Muscle layer of duodenum (tissue), 2 donors: Measurements from ENCODE around the gene RFXANK.
A peak's percentile ranks its signal among the peaks of the same experiment; 100 is the strongest.
"Not testable (repeated sequence)": the region's sequence is repeated elsewhere in the genome, so short reads cannot be mapped to it uniquely, and the experiment has no call there.

ENCODE experiments used
- H3K27ac ChIP-seq: one replicate; pipeline ENCODE4 v1.7.0; 2013; ENCODE audit warnings: mild to moderate bottlenecking, low read length
- H3K27me3 ChIP-seq: one replicate; pipeline ENCODE4 v1.7.0; 2013; ENCODE audit warnings: low read depth, mild to moderate bottlenecking, control low read depth, low read length
- H3K36me3 ChIP-seq, 2 donors: one replicate each; pipeline ENCODE4 v1.7.0; 2013; ENCODE audit warnings: low read length in 2 of 2, control low read depth in 1 of 2, mild to moderate bottlenecking in 1 of 2; ENCODE audit not compliant: insufficient read depth in 2 of 2, control insufficient read depth in 1 of 2
- H3K4me1 ChIP-seq, 2 donors: one replicate each; pipeline ENCODE4 v1.7.0; 2013; ENCODE audit warnings: low read length in 2 of 2, mild to moderate bottlenecking in 2 of 2, control low read depth in 1 of 2, moderate library complexity in 1 of 2; ENCODE audit not compliant: insufficient read depth in 2 of 2, control insufficient read depth in 1 of 2
- H3K4me3 ChIP-seq, 2 donors: one replicate each; pipeline ENCODE4 v1.7.0; 2013; ENCODE audit warnings: low read length in 2 of 2, low read depth in 1 of 2, mild to moderate bottlenecking in 1 of 2
- H3K9me3 ChIP-seq, 2 donors: one replicate each; pipeline ENCODE4 v1.7.0; 2013; ENCODE audit warnings: low read length in 2 of 2, control low read depth in 1 of 2, mild to moderate bottlenecking in 1 of 2; ENCODE audit not compliant: control insufficient read depth in 1 of 2
- donor health status: healthy.

Gene RFXANK

GRCh38 chr19:19192078-19192882 lies at the start of gene RFXANK, which contains the start of gene BORCS8:
TSS of gene RFXANK (plus strand) at chr19:19192258. CDS start at chr19:19193947, 1,689 bp downstream.
TSS of gene BORCS8 (minus strand) at chr19:19192152. CDS start at chr19:19192117, 35 bp downstream.
- H3K4me1 ChIP-seq: peaks cover 12 to 43% of the 10 kb centered on the region in 2 donors
- peaks cover 9 to 10% of the 10 kb centered on the region in 2 donors for H3K36me3 ChIP-seq
- peak within 1 kb of the TSS; percentile 99 for H3K27ac ChIP-seq

GRCh38 chr19:19142347-19142746 lies 49.7 kb upstream of the RFXANK start:
- Histone ChIP-seq H3K27ac (no peak overlapping the region), H3K4me1 (peaks cover 0 to 10% of the 10 kb centered on the region in 2 donors), H3K4me3 (no peak overlapping the region), H3K9me3 (no peaks in the 10 kb centered on the region), H3K27me3 (no peaks in the 10 kb centered on the region), H3K36me3 (peaks cover 4 to 9% of the 10 kb centered on the region in 2 donors)

More at GRCh38 chr19:19192078-19192882, at the start of gene RFXANK, which contains the start of gene BORCS8:
- Histone ChIP-seq H3K27me3 (no peaks in the 10 kb centered on the region), H3K4me3 (peak within 1 kb of the TSS; percentile 92 to 99), H3K9me3 (no peaks in the 10 kb centered on the region)

- peak overlapping the region in 1 of 2 donors; percentile 33 for H3K4me3 ChIP-seq
- peaks cover 9 to 27% of the 10 kb centered on the region in 2 donors for H3K36me3 ChIP-seq
- H3K27ac ChIP-seq: no peak overlapping the region
Measured at GRCh38 chr19:19145281-19145680, 46.8 kb upstream of the RFXANK start.

GRCh38 chr19:19145684-19146608 lies 46.1 kb upstream of the RFXANK start:
- no peak overlapping the region for H3K27ac ChIP-seq
- H3K36me3 ChIP-seq: peaks cover 9 to 27% of the 10 kb centered on the region in 2 donors
- no peaks in the 10 kb centered on the region for H3K9me3 ChIP-seq
- H3K4me1 ChIP-seq: peaks cover 0 to 5% of the 10 kb centered on the region in 2 donors
- peak overlapping the region in 1 of 2 donors; percentile 33 for H3K4me3 ChIP-seq
- H3K27me3 ChIP-seq: no peaks in the 10 kb centered on the region

More at GRCh38 chr19:19145281-19145680, 46.8 kb upstream of the RFXANK start:
- H3K9me3 ChIP-seq: no peaks in the 10 kb centered on the region
- H3K27me3 ChIP-seq: no peaks in the 10 kb centered on the region
- peaks cover 0 to 5% of the 10 kb centered on the region in 2 donors for H3K4me1 ChIP-seq

- Histone ChIP-seq H3K27ac (no peak overlapping the region), H3K9me3 (no peaks in the 10 kb centered on the region), H3K4me1 (peaks cover 0 to 5% of the 10 kb centered on the region in 2 donors), H3K36me3 (peaks cover 9 to 27% of the 10 kb centered on the region in 2 donors), H3K4me3 (no peak overlapping the region), H3K27me3 (no peaks in the 10 kb centered on the region)
Measured at GRCh38 chr19:19146865-19147264, 45.2 kb upstream of the RFXANK start.

GRCh38 chr19:19147344-19147743 lies 44.7 kb upstream of the RFXANK start:
- H3K4me1 ChIP-seq: peaks cover 0 to 5% of the 10 kb centered on the region in 2 donors
- H3K4me3 ChIP-seq: no peak overlapping the region
- no peaks in the 10 kb centered on the region for H3K9me3 ChIP-seq
- H3K27ac ChIP-seq: no peak overlapping the region
- H3K27me3 ChIP-seq: no peaks in the 10 kb centered on the region
- peaks cover 9 to 27% of the 10 kb centered on the region in 2 donors for H3K36me3 ChIP-seq

- H3K27ac ChIP-seq, H3K27me3 ChIP-seq, H3K4me3 ChIP-seq, H3K9me3 ChIP-seq, H3K4me1 ChIP-seq: not testable (repeated sequence)
- H3K36me3 ChIP-seq: peaks cover 9 to 27% of the 10 kb centered on the region in 2 donors
Measured at GRCh38 chr19:19148504-19148903, 43.6 kb upstream of the RFXANK start.

- H3K36me3 ChIP-seq: peaks cover 9 to 27% of the 10 kb centered on the region in 2 donors
- H3K9me3 ChIP-seq: no peaks in the 10 kb centered on the region
- no peak overlapping the region for H3K27ac ChIP-seq
- H3K4me3 ChIP-seq: no peak overlapping the region
- H3K4me1 ChIP-seq: peaks cover 0 to 5% of the 10 kb centered on the region in 2 donors
- H3K27me3 ChIP-seq: no peaks in the 10 kb centered on the region
Measured at GRCh38 chr19:19149435-19149834, 42.6 kb upstream of the RFXANK start.

- no peaks in the 10 kb centered on the region for H3K4me1 ChIP-seq
- H3K9me3 ChIP-seq: no peaks in the 10 kb centered on the region
- H3K4me3 ChIP-seq: no peak overlapping the region
- H3K27me3 ChIP-seq: no peaks in the 10 kb centered on the region
- no peak overlapping the region for H3K27ac ChIP-seq
- H3K36me3 ChIP-seq: peaks cover 9 to 32% of the 10 kb centered on the region in 2 donors
Measured at GRCh38 chr19:19151418-19151817, 40.6 kb upstream of the RFXANK start.

GRCh38 chr19:19152668-19153384 lies 39.2 kb upstream of the RFXANK start:
- peaks cover 4 to 25% of the 10 kb centered on the region in 2 donors for H3K36me3 ChIP-seq
- H3K4me3 ChIP-seq: no peak overlapping the region
- H3K4me1 ChIP-seq: no peaks in the 10 kb centered on the region
- no peaks in the 10 kb centered on the region for H3K27me3 ChIP-seq
- no peak overlapping the region for H3K27ac ChIP-seq
- no peaks in the 10 kb centered on the region for H3K9me3 ChIP-seq
